HepG2 (cell line): ENCODE results near the gene GMPPB. TPM values are rescaled to one million over a fixed set of nuclear protein-coding genes. Genes with fewer than 3 reads are reported as not detected.

ENCODE experiments used
- AHR ChIP-seq: IDR thresholded peaks from 2 replicates; pipeline ENCODE4 v1.6.1; 2018; ENCODE audit warnings: missing genetic modification reagents, missing compliant biosample characterization
- BORCS8-MEF2B ChIP-seq: sonication (generic); formaldehyde crosslinking; IDR thresholded peaks from 2 replicates; pipeline ENCODE4 v1.8.0; 2022; ENCODE audit warnings: mild to moderate bottlenecking, missing genetic modification reagents
- BRD4 ChIP-seq: sonication (generic); formaldehyde crosslinking; IDR thresholded peaks from 2 replicates; pipeline ENCODE4 v1.4.0; 2020; ENCODE audit warnings: missing genetic modification reagents
- GFI1 ChIP-seq: sonication (generic); formaldehyde crosslinking; IDR thresholded peaks from 2 replicates; pipeline ENCODE4 v1.5.0; 2020; ENCODE audit warnings: missing genetic modification reagents, mild to moderate bottlenecking, borderline replicate concordance
- HDAC2 ChIP-seq: sonication (generic); formaldehyde crosslinking; IDR thresholded peaks from 2 replicates; pipeline ENCODE4 v1.4.0; 2020; ENCODE audit warnings: missing genetic modification reagents
- IKZF1 ChIP-seq: fragments of 450-650 bp; IDR thresholded peaks from 2 replicates; pipeline ENCODE4 v1.7.1; 2016
- MTA1 ChIP-seq: sonication (generic); formaldehyde crosslinking; IDR thresholded peaks from 2 replicates; pipeline ENCODE4 v1.4.0; 2020; ENCODE audit warnings: missing genetic modification reagents, mild to moderate bottlenecking, borderline replicate concordance
- NCOA1 ChIP-seq: sonication (generic); formaldehyde crosslinking; IDR thresholded peaks from 2 replicates; pipeline ENCODE4 v1.9.0; 2021; ENCODE audit warnings: missing genetic modification reagents
- POLR2G ChIP-seq: fragments of 200-400 bp; formaldehyde crosslinking; IDR thresholded peaks from 2 replicates; pipeline ENCODE4 v1.6.1; 2018; ENCODE audit warnings: mild to moderate bottlenecking, low read depth, low read length, moderate library complexity
- RBFOX2 ChIP-seq: fragments of 200-400 bp; formaldehyde crosslinking; IDR thresholded peaks from 2 replicates; pipeline ENCODE4 v1.6.1; 2017; ENCODE audit warnings: low read depth, mild to moderate bottlenecking, low read length
- REXO4 ChIP-seq: sonication (generic); formaldehyde crosslinking; IDR thresholded peaks from 2 replicates; pipeline ENCODE4 v1.8.0; 2022; ENCODE audit warnings: missing genetic modification reagents, mild to moderate bottlenecking, borderline replicate concordance
- SP2 ChIP-seq: sonication (generic); formaldehyde crosslinking; IDR thresholded peaks from 2 replicates; pipeline ENCODE4 v1.5.1; 2020; ENCODE audit warnings: mild to moderate bottlenecking, missing genetic modification reagents
- SSRP1 ChIP-seq: IDR thresholded peaks from 2 replicates; pipeline ENCODE4 v1.6.1; 2016; ENCODE audit warnings: control low read depth
- THAP11 ChIP-seq: IDR thresholded peaks from 2 replicates; pipeline ENCODE4 v1.6.1; 2016; ENCODE audit warnings: missing biosample characterization, missing genetic modification reagents
- THYN1 ChIP-seq: sonication (generic); formaldehyde crosslinking; IDR thresholded peaks from 2 replicates; pipeline ENCODE4 v1.8.1; 2023; ENCODE audit warnings: low read depth, mild to moderate bottlenecking, moderate library complexity, missing genetic modification reagents, borderline replicate concordance
- ZFP36L2 ChIP-seq: sonication (generic); formaldehyde crosslinking; IDR thresholded peaks from 2 replicates; pipeline ENCODE4 v1.4.0; 2020; ENCODE audit warnings: missing genetic modification reagents
- ZNF335 ChIP-seq: sonication (generic); formaldehyde crosslinking; IDR thresholded peaks from 2 replicates; pipeline ENCODE4 v1.4.0; 2020; ENCODE audit warnings: missing genetic modification reagents
- ZNF569 ChIP-seq: sonication (generic); formaldehyde crosslinking; IDR thresholded peaks from 2 replicates; pipeline ENCODE4 v1.5.0; 2020; ENCODE audit warnings: mild to moderate bottlenecking, missing genetic modification reagents, moderate library complexity, borderline replicate concordance
- ZNF660 ChIP-seq: sonication (generic); formaldehyde crosslinking; IDR thresholded peaks from 2 replicates; pipeline ENCODE4 v1.5.1; 2020; ENCODE audit warnings: mild to moderate bottlenecking, low read depth, missing genetic modification reagents, borderline replicate concordance
- ZNF780A ChIP-seq: sonication (generic); formaldehyde crosslinking; IDR thresholded peaks from 2 replicates; pipeline ENCODE4 v1.8.0; 2022; ENCODE audit warnings: mild to moderate bottlenecking, missing genetic modification reagents, moderate library complexity
- polyA plus RNA-seq, 8 experiments: library from polyadenylated mRNA; depleted of rRNA in 3 of 8; stranded (reverse) in 7 of 8; unstranded in 1 of 8; fragments of >200 nt; fragmentation: Illumina TruSeq in 4 of 8; extraction: Trizol in 4 of 8; gene quantifications; 2 replicates each; pipeline versions ENCODE4 v1.2.1 to v1.2.3, GENCODE V29; 2011 to 2016; ENCODE audit warnings: low read depth in 4 of 8, missing spikeins in 1 of 8, mixed read lengths in 1 of 8; ENCODE audit not compliant: insufficient read depth in 1 of 8
- total RNA-seq, 5 experiments: library from RNA; depleted of rRNA; stranded (reverse); fragments of >200 nt; fragmentation: Illumina TruSeq; extraction: Trizol; gene quantifications; 2 replicates each; pipeline ENCODE4 v1.2.3, GENCODE V29; 2016; ENCODE audit warnings: low read depth in 1 of 5
- TF ChIP-seq, protein P1 (sequence below): sonication (generic); formaldehyde crosslinking; IDR thresholded peaks from 2 replicates; pipeline ENCODE4 v1.4.0; 2020; ENCODE audit warnings: missing genetic modification reagents
- TF ChIP-seq, protein P2 (sequence below): sonication (generic); formaldehyde crosslinking; IDR thresholded peaks from 2 replicates; pipeline ENCODE4 v1.4.0; 2020; ENCODE audit warnings: missing genetic modification reagents
- TF ChIP-seq, protein P3 (sequence below): sonication (generic); formaldehyde crosslinking; IDR thresholded peaks from 2 replicates; pipeline ENCODE4 v1.8.1; 2023; ENCODE audit warnings: mild to moderate bottlenecking, missing genetic modification reagents
- TF ChIP-seq, protein P4 (sequence below): IDR thresholded peaks from 2 replicates; pipeline ENCODE4 v1.6.1; 2016; ENCODE audit warnings: low read depth
- TF ChIP-seq, protein P5 (sequence below): sonication (generic); formaldehyde crosslinking; conservative IDR thresholded peaks from 2 replicates; pipeline ENCODE4 v1.5.0; 2020; ENCODE audit warnings: missing genetic modification reagents

Gene GMPPB
- total and polyA plus RNA-seq, 2 of the 13 experiments (the other 11 are each of a cell fraction or from before 2014, with no cell fraction given) = 6.5 to 23.1 TPM

DNA sequence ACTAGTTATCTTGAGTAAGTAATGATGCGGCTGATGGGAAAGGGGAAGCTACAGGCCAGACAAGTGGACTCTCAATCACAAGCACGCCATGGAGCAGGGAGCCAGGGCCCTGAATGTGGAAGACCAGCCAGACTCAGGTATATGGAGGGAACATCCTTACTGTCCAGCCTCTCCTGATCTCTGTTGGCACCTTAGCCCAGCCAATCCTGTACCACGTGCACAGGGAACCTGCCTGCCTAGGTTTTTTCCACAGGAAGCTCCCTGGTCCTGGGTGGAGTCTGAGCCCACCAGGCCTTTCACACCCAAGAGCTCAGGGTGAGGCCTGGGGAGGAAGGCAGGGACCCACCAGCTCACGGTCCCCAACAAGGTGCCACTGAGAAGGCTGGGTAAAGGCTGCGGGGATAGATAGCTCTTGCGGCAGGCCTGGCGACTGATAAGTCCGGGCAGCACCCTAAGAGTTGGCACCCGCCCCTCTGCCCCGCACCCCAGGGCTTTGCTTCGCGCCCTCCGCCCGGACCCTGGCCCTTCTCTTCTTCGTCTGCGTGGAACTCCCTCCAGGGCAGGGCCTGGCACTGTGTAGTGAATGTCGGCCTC, 50.5 kb downstream of the GMPPB start (continued):
- TF ChIP-seq SSRP1 (CRISPR knock-in tag) (no peak), REXO4 (no peak), THYN1 (CRISPR knock-in tag) (no peak), THAP11 (no peak), RBFOX2 (no peak), GFI1 (no peak), ZNF660 (CRISPR knock-in tag) (no peak), ZNF569 (CRISPR knock-in tag) (no peak; the same call in 1 of the 2 replicates), BRD4 (CRISPR knock-in tag) (no peak), AHR (CRISPR knock-in tag) (no peak), POLR2G (peak; percentile 58; the same call in 1 of the 2 replicates), SP2 (CRISPR knock-in tag) (no peak), MTA1 (no peak), NCOA1 (CRISPR knock-in tag) (0 out of 2 replicates have a peak, but pooled peaks have one; percentile 32), ZFP36L2 (CRISPR knock-in tag) (no peak), IKZF1 (no peak), ZNF780A (CRISPR knock-in tag) (no peak; the same call in 1 of the 2 replicates), HDAC2 (CRISPR knock-in tag) (0 out of 2 replicates have a peak, but pooled peaks have one; percentile 16), ZNF335 (CRISPR knock-in tag) (no peak), BORCS8-MEF2B (CRISPR knock-in tag) (peak; percentile 61; the same call in 1 of the 2 replicates)
- TF ChIP-seq, protein P1, sequence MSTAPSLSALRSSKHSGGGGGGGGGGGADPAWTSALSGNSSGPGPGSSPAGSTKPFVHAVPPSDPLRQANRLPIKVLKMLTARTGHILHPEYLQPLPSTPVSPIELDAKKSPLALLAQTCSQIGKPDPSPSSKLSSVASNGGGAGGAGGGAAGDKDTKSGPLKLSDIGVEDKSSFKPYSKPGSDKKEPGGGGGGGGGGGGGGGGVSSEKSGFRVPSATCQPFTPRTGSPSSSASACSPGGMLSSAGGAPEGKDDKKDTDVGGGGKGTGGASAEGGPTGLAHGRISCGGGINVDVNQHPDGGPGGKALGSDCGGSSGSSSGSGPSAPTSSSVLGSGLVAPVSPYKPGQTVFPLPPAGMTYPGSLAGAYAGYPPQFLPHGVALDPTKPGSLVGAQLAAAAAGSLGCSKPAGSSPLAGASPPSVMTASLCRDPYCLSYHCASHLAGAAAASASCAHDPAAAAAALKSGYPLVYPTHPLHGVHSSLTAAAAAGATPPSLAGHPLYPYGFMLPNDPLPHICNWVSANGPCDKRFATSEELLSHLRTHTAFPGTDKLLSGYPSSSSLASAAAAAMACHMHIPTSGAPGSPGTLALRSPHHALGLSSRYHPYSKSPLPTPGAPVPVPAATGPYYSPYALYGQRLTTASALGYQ (CRISPR knock-in tag) = no peak
- TF ChIP-seq, protein P2, sequence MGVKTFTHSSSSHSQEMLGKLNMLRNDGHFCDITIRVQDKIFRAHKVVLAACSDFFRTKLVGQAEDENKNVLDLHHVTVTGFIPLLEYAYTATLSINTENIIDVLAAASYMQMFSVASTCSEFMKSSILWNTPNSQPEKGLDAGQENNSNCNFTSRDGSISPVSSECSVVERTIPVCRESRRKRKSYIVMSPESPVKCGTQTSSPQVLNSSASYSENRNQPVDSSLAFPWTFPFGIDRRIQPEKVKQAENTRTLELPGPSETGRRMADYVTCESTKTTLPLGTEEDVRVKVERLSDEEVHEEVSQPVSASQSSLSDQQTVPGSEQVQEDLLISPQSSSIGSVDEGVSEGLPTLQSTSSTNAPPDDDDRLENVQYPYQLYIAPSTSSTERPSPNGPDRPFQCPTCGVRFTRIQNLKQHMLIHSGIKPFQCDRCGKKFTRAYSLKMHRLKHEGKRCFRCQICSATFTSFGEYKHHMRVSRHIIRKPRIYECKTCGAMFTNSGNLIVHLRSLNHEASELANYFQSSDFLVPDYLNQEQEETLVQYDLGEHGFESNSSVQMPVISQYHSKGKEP (CRISPR knock-in tag) = no peak
- TF ChIP-seq, protein P3, sequence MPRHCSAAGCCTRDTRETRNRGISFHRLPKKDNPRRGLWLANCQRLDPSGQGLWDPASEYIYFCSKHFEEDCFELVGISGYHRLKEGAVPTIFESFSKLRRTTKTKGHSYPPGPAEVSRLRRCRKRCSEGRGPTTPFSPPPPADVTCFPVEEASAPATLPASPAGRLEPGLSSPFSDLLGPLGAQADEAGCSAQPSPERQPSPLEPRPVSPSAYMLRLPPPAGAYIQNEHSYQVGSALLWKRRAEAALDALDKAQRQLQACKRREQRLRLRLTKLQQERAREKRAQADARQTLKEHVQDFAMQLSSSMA (CRISPR knock-in tag) = no peak
- TF ChIP-seq, protein P4, sequence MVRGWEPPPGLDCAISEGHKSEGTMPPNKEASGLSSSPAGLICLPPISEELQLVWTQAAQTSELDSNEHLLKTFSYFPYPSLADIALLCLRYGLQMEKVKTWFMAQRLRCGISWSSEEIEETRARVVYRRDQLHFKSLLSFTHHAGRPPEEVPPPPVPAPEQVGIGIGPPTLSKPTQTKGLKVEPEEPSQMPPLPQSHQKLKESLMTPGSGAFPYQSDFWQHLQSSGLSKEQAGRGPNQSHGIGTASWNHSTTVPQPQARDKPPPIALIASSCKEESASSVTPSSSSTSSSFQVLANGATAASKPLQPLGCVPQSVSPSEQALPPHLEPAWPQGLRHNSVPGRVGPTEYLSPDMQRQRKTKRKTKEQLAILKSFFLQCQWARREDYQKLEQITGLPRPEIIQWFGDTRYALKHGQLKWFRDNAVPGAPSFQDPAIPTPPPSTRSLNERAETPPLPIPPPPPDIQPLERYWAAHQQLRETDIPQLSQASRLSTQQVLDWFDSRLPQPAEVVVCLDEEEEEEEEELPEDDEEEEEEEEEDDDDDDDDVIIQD (CRISPR knock-in tag) = no peak
- TF ChIP-seq, protein P5, sequence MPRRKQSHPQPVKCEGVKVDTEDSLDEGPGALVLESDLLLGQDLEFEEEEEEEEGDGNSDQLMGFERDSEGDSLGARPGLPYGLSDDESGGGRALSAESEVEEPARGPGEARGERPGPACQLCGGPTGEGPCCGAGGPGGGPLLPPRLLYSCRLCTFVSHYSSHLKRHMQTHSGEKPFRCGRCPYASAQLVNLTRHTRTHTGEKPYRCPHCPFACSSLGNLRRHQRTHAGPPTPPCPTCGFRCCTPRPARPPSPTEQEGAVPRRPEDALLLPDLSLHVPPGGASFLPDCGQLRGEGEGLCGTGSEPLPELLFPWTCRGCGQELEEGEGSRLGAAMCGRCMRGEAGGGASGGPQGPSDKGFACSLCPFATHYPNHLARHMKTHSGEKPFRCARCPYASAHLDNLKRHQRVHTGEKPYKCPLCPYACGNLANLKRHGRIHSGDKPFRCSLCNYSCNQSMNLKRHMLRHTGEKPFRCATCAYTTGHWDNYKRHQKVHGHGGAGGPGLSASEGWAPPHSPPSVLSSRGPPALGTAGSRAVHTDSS = no peak
